Measurements from ENCODE around the gene CYP2W1.

CYP2W1 gene

DNA sequence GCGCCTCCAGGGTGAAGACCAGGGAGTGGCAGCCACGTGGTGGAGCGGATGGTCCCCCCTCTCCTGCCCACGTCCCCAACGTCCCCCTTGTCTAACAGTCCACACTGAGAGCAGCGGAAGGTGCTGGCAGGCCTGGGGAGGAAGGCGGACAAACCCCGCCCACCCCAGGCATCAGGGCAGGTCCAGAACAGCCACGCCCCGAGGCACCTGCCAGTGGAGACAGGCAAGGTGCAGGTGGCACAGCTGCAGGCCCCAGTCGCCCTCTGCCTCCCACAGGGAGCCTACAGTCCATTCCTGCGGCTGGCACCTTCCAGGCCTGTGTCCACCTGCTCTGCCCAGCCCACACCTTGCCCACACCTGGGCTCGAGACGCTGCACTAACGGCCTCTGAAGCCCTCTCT is 24.9 kb downstream of the CYP2W1 start:
- in situ Hi-C loops (cut with HindIII; ENCODE audit: low sequenced_read_pairs), result no loop called here
- DNase-seq (ENCODE audit: low read depth), result no peak
- H3K4me3 ChIP-seq (ENCODE audit: low read depth, low read length), result no peak overlapping the region
- no peak for TF ChIP-seq CTCF (IDR thresholded peaks at IDR 0.05; ENCODE audit: low read depth, low read length, missing control alignments)

GRCh38 chr7:1008733-1009363 is 25.9 kb downstream of the CYP2W1 start:
- in situ Hi-C loops (cut with HindIII; ENCODE audit: low sequenced_read_pairs), result no loop called here
- DNase-seq (ENCODE audit: low read depth), result no peak
- TF ChIP-seq CTCF (IDR thresholded peaks at IDR 0.05; ENCODE audit: low read depth, low read length, missing control alignments), result no peak
- no peak overlapping the region for H3K4me3 ChIP-seq (ENCODE audit: low read depth, low read length)

- in situ Hi-C loops (cut with HindIII; ENCODE audit: low sequenced_read_pairs), result no loop called here
- TF ChIP-seq CTCF (IDR thresholded peaks at IDR 0.05; ENCODE audit: low read depth, low read length, missing control alignments), result no peak
- H3K4me3 ChIP-seq (ENCODE audit: low read depth, low read length), result no peak overlapping the region
- no peak for DNase-seq (ENCODE audit: low read depth)
These were observed 26.8 kb downstream of the CYP2W1 start for GRCh38 chr7:1009747-1010146.

DNA sequence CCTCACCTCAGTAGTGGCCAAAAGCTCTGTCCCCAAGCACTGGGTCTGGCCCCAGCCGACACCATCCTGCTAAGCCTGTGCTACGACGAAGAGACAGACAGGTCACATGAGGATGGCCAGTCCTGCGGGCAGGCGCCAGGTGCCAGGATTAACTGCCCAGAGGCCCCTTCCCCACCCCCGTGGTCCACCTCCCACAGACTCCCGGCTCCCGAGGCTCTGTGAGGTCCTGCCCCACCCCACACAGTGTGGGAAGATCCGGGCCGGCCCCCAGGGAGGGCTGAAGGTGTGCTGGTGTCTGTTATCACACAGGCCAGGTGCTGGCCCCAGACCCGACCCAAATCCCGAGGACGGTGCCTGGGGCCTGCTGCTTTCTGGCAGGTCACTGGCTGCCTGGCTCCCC is 27.2 kb downstream of the CYP2W1 start:
- no peak for TF ChIP-seq CTCF (IDR thresholded peaks at IDR 0.05; ENCODE audit: low read depth, low read length, missing control alignments)
- in situ Hi-C loops (cut with HindIII; ENCODE audit: low sequenced_read_pairs), result no loop called here
- no peak for DNase-seq (ENCODE audit: low read depth)
- H3K4me3 ChIP-seq (ENCODE audit: low read depth, low read length), result no peak overlapping the region

GRCh38 chr7:1011297-1012003 is 28.5 kb downstream of the CYP2W1 start:
- in situ Hi-C loops (cut with HindIII; ENCODE audit: low sequenced_read_pairs), result no loop called here
- no peak for DNase-seq (ENCODE audit: low read depth)
- H3K4me3 ChIP-seq (ENCODE audit: low read depth, low read length), result no peak overlapping the region
- TF ChIP-seq CTCF (IDR thresholded peaks at IDR 0.05; ENCODE audit: low read depth, low read length, missing control alignments), result no peak

GRCh38 chr7:1012004-1012715 is 29.2 kb downstream of the CYP2W1 start:
- in situ Hi-C loops (cut with HindIII; ENCODE audit: low sequenced_read_pairs), result no loop called here
- no peak for DNase-seq (ENCODE audit: low read depth)
- no peak overlapping the region for H3K4me3 ChIP-seq (ENCODE audit: low read depth, low read length)
- TF ChIP-seq CTCF (IDR thresholded peaks at IDR 0.05; ENCODE audit: low read depth, low read length, missing control alignments), result no peak

All from astrocyte of the cerebellum (primary cell).